Right lobe of liver (tissue), 4 donors: ENCODE measurements around the gene IFNA17.
"Not testable (repeated sequence)": the region's sequence is repeated elsewhere in the genome, so short reads cannot be mapped to it uniquely, and the experiment has no call there.

Experiments
- POLR2A ChIP-seq: fragments of 450-650 bp; IDR thresholded peaks from one replicate; pipeline ENCODE4 v1.6.1; 2017; ENCODE audit warnings: antibody characterized with exemption, mild to moderate bottlenecking
- TF ChIP-seq, protein P1 (sequence below), 4 donors: fragments of 200-600 bp in 3 of 4; fragments of 450-650 bp in 1 of 4; IDR thresholded peaks; one replicate each; pipeline versions ENCODE4 v1.5.1 to v1.8.0; 2016 to 2022; ENCODE audit warnings: antibody characterized with exemption in 4 of 4, mild to moderate bottlenecking in 2 of 4
- donor health status: DM: no; HTN: no; CAD: no.
- donor health status: DM: no; HTN: no; CAD: no.
- donor health status: DM: no; HTN: yes; CAD: no.

GRCh38 chr9:21236360-21236714, 8.3 kb upstream of the IFNA17 start:
- not testable (repeated sequence) for TF ChIP-seq POLR2A
- TF ChIP-seq, protein P1, sequence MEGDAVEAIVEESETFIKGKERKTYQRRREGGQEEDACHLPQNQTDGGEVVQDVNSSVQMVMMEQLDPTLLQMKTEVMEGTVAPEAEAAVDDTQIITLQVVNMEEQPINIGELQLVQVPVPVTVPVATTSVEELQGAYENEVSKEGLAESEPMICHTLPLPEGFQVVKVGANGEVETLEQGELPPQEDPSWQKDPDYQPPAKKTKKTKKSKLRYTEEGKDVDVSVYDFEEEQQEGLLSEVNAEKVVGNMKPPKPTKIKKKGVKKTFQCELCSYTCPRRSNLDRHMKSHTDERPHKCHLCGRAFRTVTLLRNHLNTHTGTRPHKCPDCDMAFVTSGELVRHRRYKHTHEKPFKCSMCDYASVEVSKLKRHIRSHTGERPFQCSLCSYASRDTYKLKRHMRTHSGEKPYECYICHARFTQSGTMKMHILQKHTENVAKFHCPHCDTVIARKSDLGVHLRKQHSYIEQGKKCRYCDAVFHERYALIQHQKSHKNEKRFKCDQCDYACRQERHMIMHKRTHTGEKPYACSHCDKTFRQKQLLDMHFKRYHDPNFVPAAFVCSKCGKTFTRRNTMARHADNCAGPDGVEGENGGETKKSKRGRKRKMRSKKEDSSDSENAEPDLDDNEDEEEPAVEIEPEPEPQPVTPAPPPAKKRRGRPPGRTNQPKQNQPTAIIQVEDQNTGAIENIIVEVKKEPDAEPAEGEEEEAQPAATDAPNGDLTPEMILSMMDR (IDR thresholded peaks at IDR 0.05), result not testable (repeated sequence)
